Astrocyte (in vitro differentiated cells and primary cell): Measurements from ENCODE around the gene GPSM3. TPM values are rescaled to one million over a fixed set of nuclear protein-coding genes. Genes with fewer than 3 reads are reported as not detected.
A peak's percentile ranks its signal among the peaks of the same experiment; 100 is the strongest.

Source experiments
- DNase-seq: peaks from one replicate; pipeline ENCODE4 v3.0.0-alpha.2; 2010; ENCODE audit warnings: low read depth
- FAIRE-seq: peaks from 2 replicates; lab custom pipeline; 2011; peaks lifted over from hg19 to GRCh38; lab: Jason Lieb, UNC
- H2AFZ ChIP-seq: 2 replicates; pipeline ENCODE4 v1.6.0; 2012; ENCODE audit warnings: low read depth, low read length, inconsistent platforms
- H3K27ac ChIP-seq: 2 replicates; pipeline ENCODE4 v1.5.1; 2011; ENCODE audit warnings: low read depth, low read length, inconsistent platforms
- H3K27me3 ChIP-seq: 2 replicates; pipeline ENCODE4 v1.6.0; 2011; ENCODE audit warnings: low read length, inconsistent platforms; ENCODE audit not compliant: insufficient read depth
- H3K36me3 ChIP-seq: 2 replicates; pipeline ENCODE4 v1.5.1; 2011; ENCODE audit warnings: low read length, inconsistent platforms; ENCODE audit not compliant: insufficient read depth
- H3K4me1 ChIP-seq: 2 replicates; pipeline ENCODE4 v1.5.1; 2011; ENCODE audit warnings: low read length, inconsistent platforms; ENCODE audit not compliant: insufficient read depth
- H3K4me2 ChIP-seq: 2 replicates; pipeline ENCODE4 v1.6.0; 2012; ENCODE audit warnings: low read length, inconsistent platforms
- H3K4me3 ChIP-seq: 2 replicates; pipeline ENCODE4 v1.5.1; 2011; ENCODE audit warnings: low read depth, mild to moderate bottlenecking, low read length, inconsistent platforms; ENCODE audit not compliant: insufficient read depth
- H3K79me2 ChIP-seq: 2 replicates; pipeline ENCODE4 v1.6.0; 2012; ENCODE audit warnings: mild to moderate bottlenecking, low read length, inconsistent platforms; ENCODE audit not compliant: insufficient read depth
- H3K9ac ChIP-seq: 2 replicates; pipeline ENCODE4 v1.6.0; 2012; ENCODE audit warnings: mild to moderate bottlenecking, low read length, inconsistent platforms
- H3K9me3 ChIP-seq: 2 replicates; pipeline ENCODE4 v1.5.1; 2012; ENCODE audit warnings: low read depth, mild to moderate bottlenecking, low read length, inconsistent platforms; ENCODE audit not compliant: insufficient read depth
- H4K20me1 ChIP-seq: 2 replicates; pipeline ENCODE4 v1.6.0; 2012; ENCODE audit warnings: low read length, inconsistent platforms; ENCODE audit not compliant: insufficient read depth
- H3K27ac Mint-ChIP-seq: one replicate; pipeline ENCODE4 v1.8.0; 2021; ENCODE audit warnings: mild to moderate bottlenecking, mixed read lengths; ENCODE audit not compliant: unreplicated experiment
- H3K27me3 Mint-ChIP-seq: one replicate; pipeline ENCODE4 v1.8.0; 2021; ENCODE audit warnings: low read depth, mixed read lengths; ENCODE audit not compliant: unreplicated experiment
- H3K36me3 Mint-ChIP-seq: one replicate; pipeline ENCODE4 v1.8.0; 2021; ENCODE audit warnings: low read depth, mixed read lengths; ENCODE audit not compliant: unreplicated experiment
- H3K4me1 Mint-ChIP-seq: one replicate; pipeline ENCODE4 v1.8.0; 2021; ENCODE audit warnings: low read depth, mixed read lengths; ENCODE audit not compliant: unreplicated experiment
- H3K4me3 Mint-ChIP-seq: one replicate; pipeline ENCODE4 v1.8.0; 2021; ENCODE audit warnings: mild to moderate bottlenecking, moderate library complexity, mixed read lengths; ENCODE audit not compliant: unreplicated experiment
- H3K9me3 Mint-ChIP-seq: one replicate; pipeline ENCODE4 v1.8.0; 2021; ENCODE audit warnings: mild to moderate bottlenecking, mixed read lengths; ENCODE audit not compliant: unreplicated experiment
- CTCF ChIP-seq: IDR thresholded peaks from 2 replicates; pipeline ENCODE4 v1.5.1; 2011; ENCODE audit warnings: low read depth, mild to moderate bottlenecking, inconsistent platforms, low read length, moderate library complexity; ENCODE audit not compliant: insufficient read depth
- EZH2 ChIP-seq: IDR thresholded peaks from 2 replicates; pipeline ENCODE4 v1.6.1; 2012; ENCODE audit warnings: mild to moderate bottlenecking, low read length, inconsistent platforms; ENCODE audit not compliant: insufficient read depth
- total RNA-seq: library from RNA; stranded (reverse); gene quantifications from 2 replicates; pipeline ENCODE4 v1.2.1, GENCODE V29; 2021

GPSM3 gene
- total RNA-seq, 1 donor from 2014 or later: 9.6 TPM

- H2AFZ ChIP-seq: peak within 1 kb of the TSS; percentile 83
- Mint-ChIP-seq H3K4me1 (peaks cover 42% of the 10 kb centered on the region), H3K9me3 (no peaks in the 10 kb centered on the region), H3K27ac (peak within 1 kb of the TSS; percentile 95), H3K4me3 (peak within 1 kb of the TSS; percentile 95), H3K36me3 (peaks cover 18% of the 10 kb centered on the region), H3K27me3 (no peaks in the 10 kb centered on the region)
- no peaks in the 10 kb centered on the region for H3K27me3 ChIP-seq
- no peak for FAIRE-seq
- H3K79me2 ChIP-seq: peaks cover 38% of the 10 kb centered on the region
- DNase-seq: peak; percentile 84
- TF ChIP-seq CTCF (no peak), EZH2 (no peak)
- peaks cover 32% of the 10 kb centered on the region for H3K4me1 ChIP-seq
- H3K9ac ChIP-seq: peak within 1 kb of the TSS; percentile 93
- H3K9me3 ChIP-seq: no peaks in the 10 kb centered on the region
- no peaks in the 10 kb centered on the region for H4K20me1 ChIP-seq
- H3K4me3 ChIP-seq: peak within 1 kb of the TSS; percentile 74
- peak within 1 kb of the TSS; percentile 82 for H3K27ac ChIP-seq
- H3K36me3 ChIP-seq: peaks cover 8% of the 10 kb centered on the region
- H3K4me2 ChIP-seq: peak within 1 kb of the TSS; percentile 100
These were observed 2.2 kb downstream of the GPSM3 start, which contains the start of gene PBX2 for GRCh38 chr6:32190054-32190851. TSS of gene PBX2 (minus strand) at chr6:32190202. CDS start at chr6:32189915, 287 bp downstream.

GRCh38 chr6:32189742-32190053, 2.7 kb downstream of the GPSM3 start:
- H3K36me3 ChIP-seq: peaks cover 8% of the 10 kb centered on the region
- H3K4me1 ChIP-seq: peaks cover 27% of the 10 kb centered on the region
- H3K9ac ChIP-seq: peak overlapping the region; percentile 93
- H3K27ac Mint-ChIP-seq: peak overlapping the region; percentile 95
- no peaks in the 10 kb centered on the region for H3K9me3 Mint-ChIP-seq
- H4K20me1 ChIP-seq: no peaks in the 10 kb centered on the region
- DNase-seq (no peak), FAIRE-seq (no peak)
- H3K27ac ChIP-seq: peak overlapping the region; percentile 72
- peak overlapping the region; percentile 74 for H3K4me3 ChIP-seq
- peaks cover 18% of the 10 kb centered on the region for H3K36me3 Mint-ChIP-seq
- no peak overlapping the region for H2AFZ ChIP-seq
- TF ChIP-seq CTCF (no peak), EZH2 (no peak)
- peaks cover 40% of the 10 kb centered on the region for H3K4me1 Mint-ChIP-seq
- no peaks in the 10 kb centered on the region for H3K27me3 ChIP-seq
- H3K4me2 ChIP-seq: peak overlapping the region; percentile 100
- peaks cover 38% of the 10 kb centered on the region for H3K79me2 ChIP-seq
- H3K9me3 ChIP-seq: no peaks in the 10 kb centered on the region
- H3K4me3 Mint-ChIP-seq: peak overlapping the region; percentile 95
- H3K27me3 Mint-ChIP-seq: no peaks in the 10 kb centered on the region
